SH-SY5Y (cell line): Measurements from ENCODE around the gene ADAMTS3.

Experiments used
- GATA2 ChIP-seq: IDR thresholded peaks from 2 replicates; pipeline ENCODE4 v1.6.1; 2011; ENCODE audit warnings: mild to moderate bottlenecking, low read depth, low read length
- GATA3 ChIP-seq: IDR thresholded peaks from 2 replicates; pipeline ENCODE4 v1.6.1; 2011; ENCODE audit warnings: low read depth, mild to moderate bottlenecking, low read length, moderate library complexity

GRCh38 chr4:72283357-72283756 lies 285.7 kb downstream of the ADAMTS3 start:
- no peak for TF ChIP-seq GATA2
- no peak for TF ChIP-seq GATA3
